DND-41 (cell line): Measurements from ENCODE around the gene ZNF512.
"Not testable (repeated sequence)": the region's sequence is repeated elsewhere in the genome, so short reads cannot be mapped to it uniquely, and the experiment has no call there.

ENCODE experiments used
- EZH2 ChIP-seq: IDR thresholded peaks from 3 replicates; pipeline ENCODE4 v1.6.1; 2012; ENCODE audit warnings: borderline replicate concordance, low read depth, mild to moderate bottlenecking, moderate library complexity, low read length, inconsistent platforms; ENCODE audit not compliant: severe bottlenecking
- TF ChIP-seq, protein P1 (sequence below): IDR thresholded peaks from 2 replicates; pipeline ENCODE4 v1.5.1; 2012; ENCODE audit warnings: borderline replicate concordance, low read length, moderate library complexity, mild to moderate bottlenecking; ENCODE audit not compliant: poor library complexity, severe bottlenecking; ENCODE audit errors: extremely low read depth

DNA sequence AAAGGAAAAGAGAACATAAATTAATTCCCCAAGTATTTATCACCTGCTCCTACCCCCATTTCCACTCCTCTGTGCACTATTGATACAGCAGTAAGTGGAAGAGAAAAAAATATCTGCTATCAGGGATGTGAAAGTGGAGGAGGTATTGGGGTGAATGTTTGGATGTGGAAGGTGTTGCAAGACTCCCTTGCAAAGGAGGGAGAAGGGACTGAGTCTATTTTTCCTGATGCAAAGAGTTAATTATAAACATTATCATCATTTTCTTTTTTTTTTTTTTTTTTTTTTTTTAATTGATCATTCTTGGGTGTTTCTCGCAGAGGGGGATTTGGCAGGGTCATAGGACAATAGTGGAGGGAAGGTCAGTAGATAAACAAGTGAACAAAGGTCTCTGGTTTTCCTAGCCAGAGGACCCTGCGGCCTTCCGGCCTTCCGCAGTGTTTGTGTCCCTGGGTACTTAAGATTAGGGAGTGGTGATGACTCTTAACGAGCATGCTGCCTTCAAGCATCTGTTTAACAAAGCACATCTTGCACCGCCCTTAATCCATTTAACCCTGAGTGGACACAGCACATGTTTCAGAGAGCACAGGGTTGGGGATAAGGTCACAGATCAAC lies 43.9 kb upstream of the ZNF512 start:
- TF ChIP-seq, protein P1, sequence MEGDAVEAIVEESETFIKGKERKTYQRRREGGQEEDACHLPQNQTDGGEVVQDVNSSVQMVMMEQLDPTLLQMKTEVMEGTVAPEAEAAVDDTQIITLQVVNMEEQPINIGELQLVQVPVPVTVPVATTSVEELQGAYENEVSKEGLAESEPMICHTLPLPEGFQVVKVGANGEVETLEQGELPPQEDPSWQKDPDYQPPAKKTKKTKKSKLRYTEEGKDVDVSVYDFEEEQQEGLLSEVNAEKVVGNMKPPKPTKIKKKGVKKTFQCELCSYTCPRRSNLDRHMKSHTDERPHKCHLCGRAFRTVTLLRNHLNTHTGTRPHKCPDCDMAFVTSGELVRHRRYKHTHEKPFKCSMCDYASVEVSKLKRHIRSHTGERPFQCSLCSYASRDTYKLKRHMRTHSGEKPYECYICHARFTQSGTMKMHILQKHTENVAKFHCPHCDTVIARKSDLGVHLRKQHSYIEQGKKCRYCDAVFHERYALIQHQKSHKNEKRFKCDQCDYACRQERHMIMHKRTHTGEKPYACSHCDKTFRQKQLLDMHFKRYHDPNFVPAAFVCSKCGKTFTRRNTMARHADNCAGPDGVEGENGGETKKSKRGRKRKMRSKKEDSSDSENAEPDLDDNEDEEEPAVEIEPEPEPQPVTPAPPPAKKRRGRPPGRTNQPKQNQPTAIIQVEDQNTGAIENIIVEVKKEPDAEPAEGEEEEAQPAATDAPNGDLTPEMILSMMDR: not testable (repeated sequence)
- TF ChIP-seq EZH2: not testable (repeated sequence)
